Activated naive CD4-positive, alpha-beta T cell (primary cell): ENCODE measurements around the gene TNRC18.
"Not testable (repeated sequence)": the region's sequence is repeated elsewhere in the genome, so short reads cannot be mapped to it uniquely, and the experiment has no call there.

Source experiments
- DNase-seq, 4 experiments: peaks; one replicate each; lab custom pipeline; 2025; lab: John Stamatoyannopoulos, UW

Gene TNRC18

GRCh38 chr7:5267829-5268228, 155.8 kb downstream of the TNRC18 start:
- not testable (repeated sequence) for DNase-seq

DNA sequence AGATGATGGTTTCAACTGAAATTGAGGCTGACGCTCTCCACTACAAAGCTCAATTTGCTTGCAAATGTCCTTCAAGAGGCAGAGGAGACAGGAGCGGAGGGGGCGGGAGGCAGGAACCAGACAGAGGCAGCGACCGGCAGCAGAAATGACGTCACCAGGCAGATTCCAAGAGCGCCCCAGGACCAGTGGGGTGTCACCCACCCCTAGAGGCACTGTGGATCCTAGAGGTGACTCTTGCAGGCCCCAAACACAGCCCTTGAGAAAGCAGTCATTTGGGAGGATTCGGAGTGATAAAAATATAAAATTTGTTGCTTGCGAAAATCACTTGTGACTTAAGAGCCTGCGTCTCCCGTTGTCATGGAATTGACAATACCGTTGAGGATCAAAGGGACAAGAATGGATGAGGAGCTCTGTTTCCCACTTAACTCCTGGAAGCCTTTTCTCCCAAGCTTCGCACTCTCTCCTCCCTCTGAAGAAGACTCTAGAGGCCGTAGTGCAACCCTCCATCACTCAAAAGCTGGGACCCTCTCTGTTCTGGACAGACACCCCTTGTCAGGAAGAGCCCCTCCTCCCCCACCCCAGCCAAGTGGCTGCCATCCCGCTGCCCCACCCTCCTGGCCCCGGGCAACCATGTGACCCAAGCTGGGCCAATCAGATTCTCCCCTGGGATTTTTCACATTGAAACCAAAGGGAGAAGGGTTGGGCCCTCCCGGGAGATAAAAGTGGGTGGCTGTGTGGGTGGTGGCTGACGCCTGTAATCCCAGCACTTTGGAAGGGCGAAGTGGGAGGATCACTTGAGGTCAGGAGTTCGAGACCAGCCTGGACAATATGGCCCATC, 157.2 kb downstream of the TNRC18 start:
- DNase-seq: no peak

- DNase-seq: no peak
Observed at GRCh38 chr7:5265320-5266190, 158.1 kb downstream of the TNRC18 start.

GRCh38 chr7:5263066-5263465, 160.6 kb downstream of the TNRC18 start:
- DNase-seq: not testable (repeated sequence)

DNA sequence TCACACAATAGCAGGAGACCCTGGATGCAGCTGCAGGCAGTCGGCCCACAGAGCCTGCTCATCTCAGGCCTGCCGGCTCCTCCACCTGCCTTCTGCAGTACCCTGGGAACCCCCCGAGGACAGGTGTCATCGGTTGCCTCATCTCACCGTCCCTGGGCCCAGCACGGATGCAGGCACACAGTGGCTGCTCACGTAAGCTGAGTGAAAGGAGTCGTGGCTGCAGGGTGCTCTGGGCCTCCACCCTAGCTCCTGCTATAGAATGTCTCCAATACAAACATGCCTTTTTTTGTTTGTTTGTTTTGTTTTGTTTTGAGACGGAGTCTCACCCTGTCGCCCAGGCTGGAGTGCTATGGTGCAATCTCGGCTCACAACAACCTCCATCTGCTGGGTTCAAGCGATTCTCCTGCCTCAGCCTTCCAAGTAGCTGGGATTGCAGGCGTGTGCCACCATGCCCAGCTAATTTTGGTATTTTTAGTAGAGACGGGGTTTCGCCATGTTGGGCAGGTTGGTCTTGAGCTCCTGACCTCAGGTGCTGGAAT, 163.0 kb downstream of the TNRC18 start:
- DNase-seq: not testable (repeated sequence)
